IMR-90 (cell line): Measurements from ENCODE around the gene ZNF138.

Experiments
- CEBPB ChIP-seq: IDR thresholded peaks from 2 replicates; pipeline ENCODE4 v1.6.1; 2012; ENCODE audit warnings: low read depth, low read length, improper control_type of control experiment
- MAZ ChIP-seq: IDR thresholded peaks from 2 replicates; pipeline ENCODE4 v1.6.1; 2012; ENCODE audit warnings: low read depth, mild to moderate bottlenecking, low read length, improper control_type of control experiment, moderate library complexity, borderline replicate concordance
- MXI1 ChIP-seq: IDR thresholded peaks from 2 replicates; pipeline ENCODE4 v1.6.1; 2012; ENCODE audit warnings: low read depth, mild to moderate bottlenecking, low read length, moderate library complexity, borderline replicate concordance
- POLR2A ChIP-seq: IDR thresholded peaks from 2 replicates; pipeline ENCODE4 v1.6.1; 2012; ENCODE audit warnings: mild to moderate bottlenecking, low read depth, low read length
- RAD21 ChIP-seq: IDR thresholded peaks from 2 replicates; pipeline ENCODE4 v1.6.1; 2012; ENCODE audit warnings: low read length, improper control_type of control experiment
- RCOR1 ChIP-seq: IDR thresholded peaks from 2 replicates; pipeline ENCODE4 v1.6.1; 2012; ENCODE audit warnings: mild to moderate bottlenecking, low read length, improper control_type of control experiment; ENCODE audit not compliant: insufficient replicate concordance
- RFX5 ChIP-seq: IDR thresholded peaks from 2 replicates; pipeline ENCODE4 v1.8.0; 2012; ENCODE audit warnings: low read depth, mild to moderate bottlenecking, low read length, moderate library complexity
- TF ChIP-seq, protein P1 (sequence below): conservative IDR thresholded peaks from 2 replicates; pipeline ENCODE4 v1.5.1; 2012; ENCODE audit warnings: mild to moderate bottlenecking, low read depth, low read length, improper control_type of control experiment
- TF ChIP-seq, protein P2 (sequence below): fragments of 150-350 bp; IDR thresholded peaks from 2 replicates; pipeline ENCODE4 v1.6.1; 2017; ENCODE audit warnings: mild to moderate bottlenecking, antibody characterized with exemption, low read length, low read depth

DNA sequence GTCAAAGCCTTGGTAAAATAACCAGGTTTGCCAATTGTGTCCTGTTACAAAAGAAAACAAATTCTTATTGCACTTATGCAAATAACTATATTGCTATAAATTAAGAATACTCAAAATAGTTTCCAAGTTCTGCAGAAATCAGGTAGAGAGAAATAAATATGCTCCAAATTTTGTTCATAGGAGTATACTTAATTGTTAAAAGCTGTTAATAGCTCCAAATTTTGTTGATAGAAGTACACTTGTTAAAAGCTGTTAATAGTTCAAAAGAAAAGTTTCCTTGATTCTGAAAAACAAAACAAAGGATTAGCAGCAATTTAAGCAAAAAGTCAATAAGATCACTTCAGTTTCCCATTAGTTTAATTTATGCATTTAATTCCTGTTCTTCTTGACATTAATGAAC lies 46.4 kb upstream of the ZNF138 start:
- TF ChIP-seq, protein P1, sequence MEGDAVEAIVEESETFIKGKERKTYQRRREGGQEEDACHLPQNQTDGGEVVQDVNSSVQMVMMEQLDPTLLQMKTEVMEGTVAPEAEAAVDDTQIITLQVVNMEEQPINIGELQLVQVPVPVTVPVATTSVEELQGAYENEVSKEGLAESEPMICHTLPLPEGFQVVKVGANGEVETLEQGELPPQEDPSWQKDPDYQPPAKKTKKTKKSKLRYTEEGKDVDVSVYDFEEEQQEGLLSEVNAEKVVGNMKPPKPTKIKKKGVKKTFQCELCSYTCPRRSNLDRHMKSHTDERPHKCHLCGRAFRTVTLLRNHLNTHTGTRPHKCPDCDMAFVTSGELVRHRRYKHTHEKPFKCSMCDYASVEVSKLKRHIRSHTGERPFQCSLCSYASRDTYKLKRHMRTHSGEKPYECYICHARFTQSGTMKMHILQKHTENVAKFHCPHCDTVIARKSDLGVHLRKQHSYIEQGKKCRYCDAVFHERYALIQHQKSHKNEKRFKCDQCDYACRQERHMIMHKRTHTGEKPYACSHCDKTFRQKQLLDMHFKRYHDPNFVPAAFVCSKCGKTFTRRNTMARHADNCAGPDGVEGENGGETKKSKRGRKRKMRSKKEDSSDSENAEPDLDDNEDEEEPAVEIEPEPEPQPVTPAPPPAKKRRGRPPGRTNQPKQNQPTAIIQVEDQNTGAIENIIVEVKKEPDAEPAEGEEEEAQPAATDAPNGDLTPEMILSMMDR: no peak
- TF ChIP-seq MXI1 (no peak), RAD21 (no peak), POLR2A (no peak), RFX5 (no peak), CEBPB (no peak), MAZ (no peak), RCOR1 (no peak)
- TF ChIP-seq, protein P2, sequence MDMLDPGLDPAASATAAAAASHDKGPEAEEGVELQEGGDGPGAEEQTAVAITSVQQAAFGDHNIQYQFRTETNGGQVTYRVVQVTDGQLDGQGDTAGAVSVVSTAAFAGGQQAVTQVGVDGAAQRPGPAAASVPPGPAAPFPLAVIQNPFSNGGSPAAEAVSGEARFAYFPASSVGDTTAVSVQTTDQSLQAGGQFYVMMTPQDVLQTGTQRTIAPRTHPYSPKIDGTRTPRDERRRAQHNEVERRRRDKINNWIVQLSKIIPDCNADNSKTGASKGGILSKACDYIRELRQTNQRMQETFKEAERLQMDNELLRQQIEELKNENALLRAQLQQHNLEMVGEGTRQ: no peak
